C4-2B (cell line): Measurements from ENCODE around the gene NXPE3.

ENCODE experiments used
- H3K27ac ChIP-seq: fragments of 450-650 bp; 2 replicates; pipeline ENCODE4 v1.5.1; 2017
- ZFX ChIP-seq: fragments of 450-650 bp; IDR thresholded peaks from 2 replicates; pipeline ENCODE4 v1.6.1; 2017
- TF ChIP-seq, protein P1 (sequence below): fragments of 450-650 bp; conservative IDR thresholded peaks from 2 replicates; pipeline ENCODE4 v1.5.1; 2017; ENCODE audit warnings: mild to moderate bottlenecking

The NXPE3 gene

GRCh38 chr3:101816215-101817149, 37.5 kb downstream of the NXPE3 start:
- H3K27ac ChIP-seq = no peak overlapping the region
- TF ChIP-seq, protein P1, sequence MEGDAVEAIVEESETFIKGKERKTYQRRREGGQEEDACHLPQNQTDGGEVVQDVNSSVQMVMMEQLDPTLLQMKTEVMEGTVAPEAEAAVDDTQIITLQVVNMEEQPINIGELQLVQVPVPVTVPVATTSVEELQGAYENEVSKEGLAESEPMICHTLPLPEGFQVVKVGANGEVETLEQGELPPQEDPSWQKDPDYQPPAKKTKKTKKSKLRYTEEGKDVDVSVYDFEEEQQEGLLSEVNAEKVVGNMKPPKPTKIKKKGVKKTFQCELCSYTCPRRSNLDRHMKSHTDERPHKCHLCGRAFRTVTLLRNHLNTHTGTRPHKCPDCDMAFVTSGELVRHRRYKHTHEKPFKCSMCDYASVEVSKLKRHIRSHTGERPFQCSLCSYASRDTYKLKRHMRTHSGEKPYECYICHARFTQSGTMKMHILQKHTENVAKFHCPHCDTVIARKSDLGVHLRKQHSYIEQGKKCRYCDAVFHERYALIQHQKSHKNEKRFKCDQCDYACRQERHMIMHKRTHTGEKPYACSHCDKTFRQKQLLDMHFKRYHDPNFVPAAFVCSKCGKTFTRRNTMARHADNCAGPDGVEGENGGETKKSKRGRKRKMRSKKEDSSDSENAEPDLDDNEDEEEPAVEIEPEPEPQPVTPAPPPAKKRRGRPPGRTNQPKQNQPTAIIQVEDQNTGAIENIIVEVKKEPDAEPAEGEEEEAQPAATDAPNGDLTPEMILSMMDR = no peak
- no peak for TF ChIP-seq ZFX

GRCh38 chr3:101817992-101818391, 39.0 kb downstream of the NXPE3 start:
- no peak overlapping the region for H3K27ac ChIP-seq
- TF ChIP-seq ZFX = no peak
- TF ChIP-seq, protein P1 = no peak

DNA sequence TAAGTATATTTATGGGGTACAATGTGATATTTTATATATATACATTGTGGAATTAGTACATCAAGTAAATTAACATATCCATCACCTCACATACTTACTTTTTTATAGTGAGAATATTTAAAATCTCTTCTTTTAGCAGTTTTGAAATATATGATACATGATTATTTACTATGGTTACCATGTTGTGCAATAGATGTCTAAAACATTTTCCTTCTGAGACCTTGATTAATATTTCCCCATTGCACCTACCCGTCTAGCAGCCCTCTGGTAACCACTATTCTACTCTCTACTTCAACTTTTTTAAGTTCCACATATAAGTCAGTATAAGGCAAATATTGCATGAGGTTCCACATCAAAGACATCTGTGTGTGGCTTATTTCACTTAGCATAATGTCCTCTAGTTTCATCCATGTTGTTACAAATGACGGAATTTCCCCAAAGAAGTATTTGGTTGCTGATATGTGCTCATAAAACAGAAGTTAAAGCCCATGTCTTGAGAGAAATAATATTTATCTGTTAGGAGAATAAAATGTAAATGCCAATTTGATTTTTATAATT, 40.7 kb downstream of the NXPE3 start:
- TF ChIP-seq, protein P1 = no peak
- TF ChIP-seq ZFX = no peak

DNA sequence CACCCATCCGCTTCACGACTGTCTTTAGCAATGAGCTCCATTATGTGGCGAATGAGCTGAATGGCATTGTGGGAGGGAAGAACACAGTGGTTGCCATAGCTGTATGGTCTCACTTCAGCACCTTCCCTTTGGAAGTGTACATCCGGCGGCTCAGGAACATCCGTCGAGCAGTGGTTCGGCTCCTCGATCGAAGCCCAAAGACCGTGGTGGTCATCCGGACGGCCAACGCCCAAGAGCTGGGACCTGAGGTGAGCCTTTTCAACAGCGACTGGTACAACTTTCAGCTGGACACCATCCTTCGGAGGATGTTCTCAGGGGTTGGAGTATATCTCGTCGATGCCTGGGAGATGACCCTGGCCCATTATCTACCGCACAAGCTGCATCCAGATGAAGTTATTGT, 42.5 kb downstream of the NXPE3 start:
- no peak overlapping the region for H3K27ac ChIP-seq
- TF ChIP-seq ZFX = no peak
- TF ChIP-seq, protein P1 = no peak

More for the DNA sequence above, 40.7 kb downstream of the NXPE3 start:
- H3K27ac ChIP-seq = no peak overlapping the region

DNA sequence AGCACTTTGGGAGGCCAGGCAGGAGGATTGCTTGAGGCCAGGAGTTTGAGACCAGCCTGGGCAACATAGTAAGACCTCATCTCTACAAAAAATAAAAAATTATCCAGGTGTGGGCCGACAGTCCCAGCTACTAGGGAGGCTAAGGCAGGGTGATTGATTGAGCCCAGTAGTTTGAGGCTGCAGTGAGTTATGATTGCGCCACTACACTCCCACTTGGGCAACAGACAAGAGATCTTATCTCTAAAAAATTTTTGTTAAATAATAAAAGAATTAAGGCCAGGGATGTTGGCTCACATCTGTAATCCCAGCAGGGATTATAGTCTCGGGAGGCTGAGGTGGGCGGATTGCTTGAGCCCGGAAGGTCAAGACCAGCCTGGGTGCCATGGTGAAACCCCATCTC, 44.5 kb downstream of the NXPE3 start:
- TF ChIP-seq, protein P1 = no peak
- TF ChIP-seq ZFX = no peak
- H3K27ac ChIP-seq = no peak overlapping the region

GRCh38 chr3:101824702-101825101, 45.7 kb downstream of the NXPE3 start:
- TF ChIP-seq, protein P1 = no peak
- TF ChIP-seq ZFX = no peak
- no peak overlapping the region for H3K27ac ChIP-seq

DNA sequence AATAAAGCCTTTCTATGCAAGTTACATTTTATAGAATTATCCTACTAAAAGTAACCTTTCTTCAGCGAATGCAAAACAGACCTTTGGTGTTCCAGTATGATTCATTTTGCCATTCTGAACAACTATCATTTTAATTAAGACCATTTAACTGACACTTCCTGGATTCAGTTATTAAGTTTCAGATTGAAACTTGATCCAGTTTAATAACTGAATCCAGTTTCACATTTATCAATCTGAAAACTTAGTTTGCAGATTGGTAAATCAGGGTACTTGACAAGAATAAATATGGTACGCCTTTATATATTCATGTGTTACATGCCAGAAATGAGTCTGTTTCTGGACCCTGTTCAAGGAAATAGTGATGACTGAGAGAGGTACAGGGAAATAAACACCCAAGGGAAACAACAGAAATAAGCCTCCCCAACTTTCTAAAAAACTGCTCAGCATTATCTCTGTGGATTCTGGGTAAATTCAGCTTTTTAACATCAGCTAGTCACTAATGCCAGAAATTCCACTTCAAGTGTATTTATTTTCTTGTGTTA, 47.0 kb downstream of the NXPE3 start:
- TF ChIP-seq ZFX = no peak
- TF ChIP-seq, protein P1 = no peak
- H3K27ac ChIP-seq = no peak overlapping the region
